Liver (tissue), 9 donors: ENCODE measurements around the gene RASAL2. TPM values are rescaled to one million over a fixed set of nuclear protein-coding genes. Genes with fewer than 3 reads are reported as not detected.

Source experiments
- DNase-seq: peaks from one replicate; pipeline ENCODE4 v3.0.0-alpha.2; 2017; ENCODE audit warnings: low spot score
- H3K27ac ChIP-seq, 2 donors: one replicate each; pipeline ENCODE4 v1.7.0; 2013; ENCODE audit warnings: inconsistent platforms in 2 of 2, low read length in 2 of 2, control low read depth in 1 of 2, low read depth in 1 of 2, mild to moderate bottlenecking in 1 of 2
- H3K27me3 ChIP-seq, 4 donors: one replicate each; pipeline versions ENCODE4 v1.6.1 to v1.7.0; 2013; ENCODE audit warnings: low read length in 3 of 4, inconsistent platforms in 1 of 4, mild to moderate bottlenecking in 1 of 4, moderate library complexity in 1 of 4; ENCODE audit not compliant: control insufficient read depth in 4 of 4, insufficient read depth in 4 of 4
- H3K36me3 ChIP-seq, 4 donors: one replicate each; pipeline versions ENCODE4 v1.6.1 to v1.7.0; 2013; ENCODE audit warnings: low read length in 3 of 4, mild to moderate bottlenecking in 3 of 4, low read depth in 1 of 4, moderate library complexity in 1 of 4; ENCODE audit not compliant: control insufficient read depth in 4 of 4, insufficient read depth in 3 of 4
- H3K4me1 ChIP-seq, 4 donors: one replicate each; pipeline versions ENCODE4 v1.6.1 to v1.7.0; 2013; ENCODE audit warnings: low read length in 3 of 4, mild to moderate bottlenecking in 3 of 4, moderate library complexity in 1 of 4; ENCODE audit not compliant: control insufficient read depth in 4 of 4, insufficient read depth in 4 of 4
- H3K4me3 ChIP-seq, 3 donors: one replicate each; pipeline versions ENCODE4 v1.6.1 to v1.7.0; 2013; ENCODE audit warnings: low read length in 3 of 3, control low read depth in 1 of 3, low read depth in 1 of 3, mild to moderate bottlenecking in 1 of 3
- H3K9ac ChIP-seq, 2 donors: one replicate each; pipeline ENCODE4 v1.7.0; 2013; ENCODE audit warnings: low read length in 2 of 2, mild to moderate bottlenecking in 2 of 2, moderate library complexity in 2 of 2, control low read depth in 1 of 2, low read depth in 1 of 2
- H3K9me3 ChIP-seq, 4 donors: one replicate each; pipeline versions ENCODE4 v1.6.1 to v1.7.0; 2013; ENCODE audit warnings: low read length in 3 of 4; ENCODE audit not compliant: control insufficient read depth in 4 of 4
- EGR1 ChIP-seq, 2 donors: IDR thresholded peaks; 2 replicates each; pipeline ENCODE4 v1.6.1; 2016 to 2018; ENCODE audit warnings: antibody characterized with exemption in 2 of 2, low read depth in 2 of 2
- FOXA1 ChIP-seq: IDR thresholded peaks from 2 replicates; pipeline ENCODE4 v1.6.1; 2016; ENCODE audit warnings: antibody characterized with exemption
- FOXA2 ChIP-seq: IDR thresholded peaks from 2 replicates; pipeline ENCODE4 v1.6.1; 2016; ENCODE audit warnings: antibody characterized with exemption
- GABPA ChIP-seq, 2 donors: IDR thresholded peaks in 1 of 2; conservative IDR thresholded peaks in 1 of 2; 2 replicates each; pipeline ENCODE4 v1.6.1; 2016; ENCODE audit warnings: antibody characterized with exemption in 2 of 2, mild to moderate bottlenecking in 1 of 2, moderate library complexity in 1 of 2
- HNF4A ChIP-seq, 2 donors: conservative IDR thresholded peaks; 2 replicates each; pipeline ENCODE4 v1.6.1; 2016; ENCODE audit warnings: antibody characterized with exemption in 2 of 2, mild to moderate bottlenecking in 2 of 2
- HNF4G ChIP-seq: IDR thresholded peaks from 2 replicates; pipeline ENCODE4 v1.6.1; 2016; ENCODE audit warnings: antibody characterized with exemption
- JUND ChIP-seq, 2 donors: IDR thresholded peaks; 2 replicates each; pipeline ENCODE4 v1.6.1; 2016; ENCODE audit warnings: antibody characterized with exemption in 2 of 2
- NR2F2 ChIP-seq: IDR thresholded peaks from 2 replicates; pipeline ENCODE4 v1.6.1; 2016; ENCODE audit warnings: antibody characterized with exemption
- RXRA ChIP-seq, 2 donors: IDR thresholded peaks; 2 replicates each; pipeline ENCODE4 v1.6.1; 2017 to 2018; ENCODE audit warnings: antibody characterized with exemption in 2 of 2, mild to moderate bottlenecking in 1 of 2
- SP1 ChIP-seq: IDR thresholded peaks from 2 replicates; pipeline ENCODE4 v1.6.1; 2018; ENCODE audit warnings: antibody characterized with exemption, mild to moderate bottlenecking
- TAF1 ChIP-seq: conservative IDR thresholded peaks from 2 replicates; pipeline ENCODE4 v1.6.1; 2016; ENCODE audit warnings: antibody characterized with exemption, mild to moderate bottlenecking
- YY1 ChIP-seq: IDR thresholded peaks from 2 replicates; pipeline ENCODE4 v1.6.1; 2016; ENCODE audit warnings: antibody characterized with exemption, mild to moderate bottlenecking
- WGBS: extraction: QIAGEN DNeasy Blood & Tissue Kit; methylation state at CpG from one replicate; pipeline ENCODE4 v1.1.7; 2013; 5-methylcytosine and 5-hydroxymethylcytosine counted together
- polyA plus RNA-seq, 2 donors: library from polyadenylated mRNA; stranded (reverse) in 1 of 2; unstranded in 1 of 2; fragments of 200-250 nt in 1 of 2; fragments of >200 nt in 1 of 2; fragmentation: Nextera tagmentation in 1 of 2; extraction: Ambion mirVana in 1 of 2; gene quantifications; one replicate each; pipeline versions ENCODE4 v1.2.1 to v1.2.3, GENCODE V29; 2013 to 2015
- total RNA-seq, 2 donors: library from RNA; depleted of rRNA; stranded (reverse); fragments of >200 nt; gene quantifications; one replicate each; pipeline ENCODE4 v1.2.3, GENCODE V29; 2014
- TF ChIP-seq, protein P1 (sequence below): IDR thresholded peaks from 2 replicates; pipeline ENCODE4 v1.6.1; 2016; ENCODE audit warnings: antibody characterized with exemption, mild to moderate bottlenecking
- TF ChIP-seq, protein P2 (sequence below): IDR thresholded peaks from 2 replicates; pipeline ENCODE4 v1.6.1; 2016; ENCODE audit warnings: antibody characterized with exemption
- TF ChIP-seq, protein P3 (sequence below): IDR thresholded peaks from 2 replicates; pipeline ENCODE4 v1.6.1; 2016; ENCODE audit warnings: antibody characterized with exemption
- TF ChIP-seq, protein P4 (sequence below): IDR thresholded peaks from 2 replicates; pipeline ENCODE4 v1.6.1; 2016; ENCODE audit warnings: antibody characterized with exemption
- TF ChIP-seq, protein P5 (sequence below): fragments of 150-350 bp; IDR thresholded peaks from 2 replicates; pipeline ENCODE4 v1.5.1; 2017; ENCODE audit warnings: improper control_type of control experiment, low read depth, low read length; ENCODE audit not compliant: missing input control
- donor health status: healthy.
- donor health status: healthy.
- donor health status: healthy.
- donor health status: healthy.
- donor health status: healthy.

The RASAL2 gene
- total and polyA plus RNA-seq, 4 donors: 1.8 to 8.1 (median 4.1) TPM

DNA sequence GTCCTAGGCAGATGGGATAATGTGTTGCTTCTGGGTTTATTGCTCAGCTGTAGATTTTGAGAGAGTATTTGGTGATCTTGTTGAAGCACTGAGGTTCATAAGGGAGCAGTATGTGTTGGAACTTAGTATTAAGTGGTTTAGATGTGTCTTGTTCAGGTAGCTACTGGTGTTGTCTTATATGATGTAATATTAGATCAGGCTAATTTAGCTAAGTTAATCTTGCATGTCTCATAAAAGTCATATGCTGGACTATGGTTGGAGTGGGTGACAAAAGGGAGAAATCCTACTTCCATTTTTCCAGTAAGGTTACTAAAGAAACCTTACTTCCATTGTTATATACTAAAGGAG is 206.4 kb downstream of the RASAL2 start:
- Histone ChIP-seq H3K36me3 (no peaks in the 10 kb centered on the region), H3K4me1 (no peaks in the 10 kb centered on the region), H3K4me3 (no peak overlapping the region), H3K27ac (no peak overlapping the region), H3K9me3 (no peaks in the 10 kb centered on the region), H3K27me3 (no peaks in the 10 kb centered on the region), H3K9ac (no peak overlapping the region)
- no peak for DNase-seq
- no peak for TF ChIP-seq HNF4A (conservative IDR thresholded peaks at IDR 0.05)
- TF ChIP-seq RXRA (IDR thresholded peaks at IDR 0.05): no peak
- no peak for TF ChIP-seq FOXA2
- TF ChIP-seq NR2F2: no peak
- TF ChIP-seq, protein P1, sequence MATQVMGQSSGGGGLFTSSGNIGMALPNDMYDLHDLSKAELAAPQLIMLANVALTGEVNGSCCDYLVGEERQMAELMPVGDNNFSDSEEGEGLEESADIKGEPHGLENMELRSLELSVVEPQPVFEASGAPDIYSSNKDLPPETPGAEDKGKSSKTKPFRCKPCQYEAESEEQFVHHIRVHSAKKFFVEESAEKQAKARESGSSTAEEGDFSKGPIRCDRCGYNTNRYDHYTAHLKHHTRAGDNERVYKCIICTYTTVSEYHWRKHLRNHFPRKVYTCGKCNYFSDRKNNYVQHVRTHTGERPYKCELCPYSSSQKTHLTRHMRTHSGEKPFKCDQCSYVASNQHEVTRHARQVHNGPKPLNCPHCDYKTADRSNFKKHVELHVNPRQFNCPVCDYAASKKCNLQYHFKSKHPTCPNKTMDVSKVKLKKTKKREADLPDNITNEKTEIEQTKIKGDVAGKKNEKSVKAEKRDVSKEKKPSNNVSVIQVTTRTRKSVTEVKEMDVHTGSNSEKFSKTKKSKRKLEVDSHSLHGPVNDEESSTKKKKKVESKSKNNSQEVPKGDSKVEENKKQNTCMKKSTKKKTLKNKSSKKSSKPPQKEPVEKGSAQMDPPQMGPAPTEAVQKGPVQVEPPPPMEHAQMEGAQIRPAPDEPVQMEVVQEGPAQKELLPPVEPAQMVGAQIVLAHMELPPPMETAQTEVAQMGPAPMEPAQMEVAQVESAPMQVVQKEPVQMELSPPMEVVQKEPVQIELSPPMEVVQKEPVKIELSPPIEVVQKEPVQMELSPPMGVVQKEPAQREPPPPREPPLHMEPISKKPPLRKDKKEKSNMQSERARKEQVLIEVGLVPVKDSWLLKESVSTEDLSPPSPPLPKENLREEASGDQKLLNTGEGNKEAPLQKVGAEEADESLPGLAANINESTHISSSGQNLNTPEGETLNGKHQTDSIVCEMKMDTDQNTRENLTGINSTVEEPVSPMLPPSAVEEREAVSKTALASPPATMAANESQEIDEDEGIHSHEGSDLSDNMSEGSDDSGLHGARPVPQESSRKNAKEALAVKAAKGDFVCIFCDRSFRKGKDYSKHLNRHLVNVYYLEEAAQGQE: no peak
- no peak for TF ChIP-seq FOXA1
- TF ChIP-seq EGR1 (IDR thresholded peaks at IDR 0.05; ENCODE audit: low read depth in 2 of 2): no peak
- TF ChIP-seq GABPA (IDR thresholded peaks at IDR 0.05 in 1 of 2, conservative IDR thresholded peaks at IDR 0.05 in 1 of 2): no peak
- TF ChIP-seq SP1: no peak

DNA sequence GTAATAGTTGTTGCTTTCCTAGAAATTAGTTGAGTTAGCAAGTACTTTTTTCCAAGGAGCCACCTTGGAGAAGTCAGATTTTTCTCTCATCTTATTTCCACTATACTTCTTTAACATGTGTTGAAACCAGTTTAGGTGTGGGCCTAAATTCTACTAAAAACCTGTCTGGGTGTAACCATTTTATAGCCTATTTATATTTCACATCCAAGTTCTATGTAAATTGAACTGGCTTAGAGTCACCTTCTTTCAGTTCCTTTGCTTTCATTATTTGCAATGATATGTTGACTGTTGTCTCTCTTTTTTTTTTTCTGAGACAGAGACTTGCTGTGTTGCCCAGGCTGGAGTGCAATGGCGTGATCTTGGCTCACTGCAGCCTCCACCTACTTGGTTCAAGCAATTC is 207.2 kb downstream of the RASAL2 start:
- Histone ChIP-seq H3K36me3 (no peaks in the 10 kb centered on the region), H3K9me3 (no peaks in the 10 kb centered on the region), H3K4me3 (no peak overlapping the region), H3K27ac (no peak overlapping the region), H3K9ac (no peak overlapping the region), H3K4me1 (no peaks in the 10 kb centered on the region), H3K27me3 (no peaks in the 10 kb centered on the region)
- TF ChIP-seq TAF1 (no peak), SP1 (no peak), JUND (IDR thresholded peaks at IDR 0.05) (no peak), HNF4G (no peak), HNF4A (conservative IDR thresholded peaks at IDR 0.05) (no peak), FOXA2 (no peak), YY1 (no peak), GABPA (IDR thresholded peaks at IDR 0.05 in 1 of 2, conservative IDR thresholded peaks at IDR 0.05 in 1 of 2) (no peak), FOXA1 (no peak)
- TF ChIP-seq, protein P2, sequence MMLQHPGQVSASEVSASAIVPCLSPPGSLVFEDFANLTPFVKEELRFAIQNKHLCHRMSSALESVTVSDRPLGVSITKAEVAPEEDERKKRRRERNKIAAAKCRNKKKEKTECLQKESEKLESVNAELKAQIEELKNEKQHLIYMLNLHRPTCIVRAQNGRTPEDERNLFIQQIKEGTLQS: no peak
- TF ChIP-seq, protein P3, sequence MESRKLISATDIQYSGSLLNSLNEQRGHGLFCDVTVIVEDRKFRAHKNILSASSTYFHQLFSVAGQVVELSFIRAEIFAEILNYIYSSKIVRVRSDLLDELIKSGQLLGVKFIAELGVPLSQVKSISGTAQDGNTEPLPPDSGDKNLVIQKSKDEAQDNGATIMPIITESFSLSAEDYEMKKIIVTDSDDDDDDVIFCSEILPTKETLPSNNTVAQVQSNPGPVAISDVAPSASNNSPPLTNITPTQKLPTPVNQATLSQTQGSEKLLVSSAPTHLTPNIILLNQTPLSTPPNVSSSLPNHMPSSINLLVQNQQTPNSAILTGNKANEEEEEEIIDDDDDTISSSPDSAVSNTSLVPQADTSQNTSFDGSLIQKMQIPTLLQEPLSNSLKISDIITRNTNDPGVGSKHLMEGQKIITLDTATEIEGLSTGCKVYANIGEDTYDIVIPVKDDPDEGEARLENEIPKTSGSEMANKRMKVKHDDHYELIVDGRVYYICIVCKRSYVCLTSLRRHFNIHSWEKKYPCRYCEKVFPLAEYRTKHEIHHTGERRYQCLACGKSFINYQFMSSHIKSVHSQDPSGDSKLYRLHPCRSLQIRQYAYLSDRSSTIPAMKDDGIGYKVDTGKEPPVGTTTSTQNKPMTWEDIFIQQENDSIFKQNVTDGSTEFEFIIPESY: no peak
- TF ChIP-seq, protein P1: no peak
- TF ChIP-seq, protein P4, sequence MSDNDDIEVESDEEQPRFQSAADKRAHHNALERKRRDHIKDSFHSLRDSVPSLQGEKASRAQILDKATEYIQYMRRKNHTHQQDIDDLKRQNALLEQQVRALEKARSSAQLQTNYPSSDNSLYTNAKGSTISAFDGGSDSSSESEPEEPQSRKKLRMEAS: no peak
- TF ChIP-seq, protein P5, sequence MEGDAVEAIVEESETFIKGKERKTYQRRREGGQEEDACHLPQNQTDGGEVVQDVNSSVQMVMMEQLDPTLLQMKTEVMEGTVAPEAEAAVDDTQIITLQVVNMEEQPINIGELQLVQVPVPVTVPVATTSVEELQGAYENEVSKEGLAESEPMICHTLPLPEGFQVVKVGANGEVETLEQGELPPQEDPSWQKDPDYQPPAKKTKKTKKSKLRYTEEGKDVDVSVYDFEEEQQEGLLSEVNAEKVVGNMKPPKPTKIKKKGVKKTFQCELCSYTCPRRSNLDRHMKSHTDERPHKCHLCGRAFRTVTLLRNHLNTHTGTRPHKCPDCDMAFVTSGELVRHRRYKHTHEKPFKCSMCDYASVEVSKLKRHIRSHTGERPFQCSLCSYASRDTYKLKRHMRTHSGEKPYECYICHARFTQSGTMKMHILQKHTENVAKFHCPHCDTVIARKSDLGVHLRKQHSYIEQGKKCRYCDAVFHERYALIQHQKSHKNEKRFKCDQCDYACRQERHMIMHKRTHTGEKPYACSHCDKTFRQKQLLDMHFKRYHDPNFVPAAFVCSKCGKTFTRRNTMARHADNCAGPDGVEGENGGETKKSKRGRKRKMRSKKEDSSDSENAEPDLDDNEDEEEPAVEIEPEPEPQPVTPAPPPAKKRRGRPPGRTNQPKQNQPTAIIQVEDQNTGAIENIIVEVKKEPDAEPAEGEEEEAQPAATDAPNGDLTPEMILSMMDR: no peak
- 82% methylated on average over 1 of the region's 1 CpG for WGBS
- DNase-seq: no peak
